Measurements from ENCODE around the gene NBEA.
"Not testable (repeated sequence)": the region's sequence is repeated elsewhere in the genome, so short reads cannot be mapped to it uniquely, and the experiment has no call there.

NBEA gene

GRCh38 chr13:35367586-35367985, 425.5 kb downstream of the NBEA start:
- no peak for DNase-seq

GRCh38 chr13:35378939-35379338, 436.9 kb downstream of the NBEA start:
- DNase-seq, result no peak

GRCh38 chr13:35379663-35380062, 437.6 kb downstream of the NBEA start:
- DNase-seq, result no peak

- DNase-seq, result no peak
Observed at GRCh38 chr13:35387682-35388250, 445.7 kb downstream of the NBEA start.

- no peak for DNase-seq
Observed at GRCh38 chr13:35388441-35389355, 446.6 kb downstream of the NBEA start.

GRCh38 chr13:35389535-35389934, 447.5 kb downstream of the NBEA start:
- DNase-seq, result no peak

GRCh38 chr13:35392768-35393167, 450.7 kb downstream of the NBEA start:
- no peak for DNase-seq

GRCh38 chr13:35393886-35394285, 451.8 kb downstream of the NBEA start:
- DNase-seq, result no peak

- not testable (repeated sequence) for DNase-seq
Observed at GRCh38 chr13:35408285-35408684, 466.2 kb downstream of the NBEA start.

- DNase-seq, result no peak
Observed at GRCh38 chr13:35411059-35411744, 469.1 kb downstream of the NBEA start.

GRCh38 chr13:35448465-35448864, 506.4 kb downstream of the NBEA start:
- no peak for DNase-seq

GRCh38 chr13:35449821-35450220, 507.8 kb downstream of the NBEA start:
- no peak for DNase-seq

- no peak for DNase-seq
Observed at GRCh38 chr13:35455022-35455421, 513.0 kb downstream of the NBEA start.

- DNase-seq, result no peak
Observed at GRCh38 chr13:35457258-35457657, 515.2 kb downstream of the NBEA start.

GRCh38 chr13:35460061-35460460, 518.0 kb downstream of the NBEA start:
- peak in 1 of 58 donors; percentile 9 for DNase-seq

- DNase-seq, result no peak
Observed at GRCh38 chr13:35465371-35465770, 523.3 kb downstream of the NBEA start.

- no peak for DNase-seq
Observed at GRCh38 chr13:35468195-35468594, 526.1 kb downstream of the NBEA start.

GRCh38 chr13:35469806-35470525, 527.9 kb downstream of the NBEA start:
- no peak for DNase-seq

- DNase-seq, result peak in 13 of 58 donors; percentile 2 to 48 (median 8)
Observed at GRCh38 chr13:35470671-35471661, 528.9 kb downstream of the NBEA start.

- DNase-seq, result no peak
Observed at GRCh38 chr13:35471706-35472322, 529.7 kb downstream of the NBEA start.
